Measurements from ENCODE around the gene DPPA5.
"Not testable (repeated sequence)": the region's sequence is repeated elsewhere in the genome, so short reads cannot be mapped to it uniquely, and the experiment has no call there.

Gene DPPA5

DNA sequence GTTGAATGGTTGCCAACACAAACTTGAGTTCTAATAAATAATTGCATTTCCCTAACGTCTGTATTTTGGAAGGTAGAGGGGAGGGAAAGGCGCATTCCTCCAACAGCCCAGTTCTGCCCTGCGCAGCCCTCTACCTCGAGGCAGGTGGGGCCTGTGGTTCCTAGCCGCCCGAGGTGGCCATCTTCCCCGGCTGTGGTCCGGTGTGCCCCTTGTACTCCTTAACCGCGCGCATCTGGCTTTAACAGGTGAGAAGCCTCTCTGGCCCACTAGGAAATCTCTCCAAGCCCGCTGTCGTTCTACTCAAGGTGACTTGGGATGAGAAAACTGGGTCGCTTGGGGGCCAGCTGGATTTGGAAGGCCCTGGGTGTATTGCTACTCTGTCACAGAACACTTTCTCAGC is 10.0 kb upstream of the DPPA5 start:
- DNase-seq (ENCODE audit: low read depth in 2 of 2) = no peak

DNA sequence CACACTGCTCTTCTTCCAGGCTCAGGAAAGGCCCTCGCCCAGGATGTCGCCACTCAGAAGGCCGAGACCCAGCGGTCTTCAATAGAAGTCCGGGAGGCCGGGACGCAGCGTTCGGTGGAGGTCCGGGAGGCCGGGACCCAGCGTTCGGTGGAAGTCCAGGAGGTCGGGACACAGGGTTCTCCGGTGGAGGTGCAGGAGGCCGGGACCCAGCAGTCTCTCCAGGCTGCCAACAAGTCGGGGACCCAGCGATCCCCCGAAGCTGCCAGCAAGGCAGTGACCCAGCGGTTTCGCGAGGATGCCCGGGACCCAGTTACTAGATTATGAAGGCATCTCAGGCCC is 9.4 kb upstream of the DPPA5 start:
- DNase-seq (ENCODE audit: low read depth in 2 of 2) = no peak

DNA sequence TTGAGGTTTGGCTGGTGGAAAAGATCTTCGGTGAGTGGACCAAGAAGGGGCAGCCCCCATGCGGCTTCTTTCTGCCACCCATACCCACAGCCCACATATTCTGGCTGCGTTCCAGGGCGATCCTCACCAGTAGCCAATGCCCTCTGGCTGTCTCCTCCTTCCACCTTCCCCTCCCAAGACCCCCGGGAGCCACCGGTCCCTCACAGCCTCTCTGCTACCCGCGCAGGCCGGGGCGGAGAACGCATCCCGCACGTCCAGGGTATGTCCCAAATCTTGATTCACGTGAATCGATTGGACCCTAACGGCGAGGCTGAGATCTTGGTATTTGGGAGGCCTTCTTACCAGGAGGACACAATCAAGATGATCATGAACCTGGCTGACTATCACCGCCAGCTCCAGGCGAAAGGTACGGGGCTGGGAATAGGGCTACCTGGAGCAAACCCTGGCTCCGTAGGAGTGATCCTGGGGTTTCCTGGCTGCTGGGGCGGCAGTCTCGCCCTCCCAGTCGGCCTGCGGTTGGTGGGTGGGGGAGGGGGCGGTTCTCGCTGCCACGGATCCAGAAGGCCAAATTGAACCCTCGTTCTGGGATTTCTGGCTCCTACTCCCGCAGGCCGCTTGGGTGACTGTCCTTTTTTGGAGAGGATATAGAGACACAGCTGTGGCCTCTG is 8.9 kb upstream of the DPPA5 start:
- DNase-seq (ENCODE audit: low read depth in 2 of 2) = no peak

DNA sequence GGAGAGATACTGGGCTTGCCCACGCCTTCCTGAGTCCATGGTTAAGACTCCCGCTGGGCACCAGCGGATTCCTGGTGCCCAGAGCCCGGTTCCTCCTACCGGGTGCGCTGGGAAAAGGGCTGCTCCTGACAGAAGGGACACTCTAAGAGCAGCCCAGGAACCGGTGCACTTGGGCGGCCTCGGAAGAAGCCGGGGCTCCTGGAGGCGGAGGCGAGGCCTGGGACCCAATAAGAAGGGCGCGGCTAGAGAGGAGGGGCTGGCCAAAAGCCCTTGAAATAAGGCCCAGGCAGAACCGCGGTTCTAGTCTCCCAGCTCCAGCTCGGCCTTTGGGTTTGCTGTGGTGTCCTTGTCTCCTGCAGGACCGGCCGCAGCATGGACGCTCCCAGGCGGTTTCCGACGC is 8.3 kb upstream of the DPPA5 start, which contains the start of gene KHDC3L:
KHDC3L (plus strand) TSS at position 301 of the 400 bp plus-strand sequence; CDS start at position 373, 72 bp downstream.
- no peak for DNase-seq (ENCODE audit: low read depth in 2 of 2)

DNA sequence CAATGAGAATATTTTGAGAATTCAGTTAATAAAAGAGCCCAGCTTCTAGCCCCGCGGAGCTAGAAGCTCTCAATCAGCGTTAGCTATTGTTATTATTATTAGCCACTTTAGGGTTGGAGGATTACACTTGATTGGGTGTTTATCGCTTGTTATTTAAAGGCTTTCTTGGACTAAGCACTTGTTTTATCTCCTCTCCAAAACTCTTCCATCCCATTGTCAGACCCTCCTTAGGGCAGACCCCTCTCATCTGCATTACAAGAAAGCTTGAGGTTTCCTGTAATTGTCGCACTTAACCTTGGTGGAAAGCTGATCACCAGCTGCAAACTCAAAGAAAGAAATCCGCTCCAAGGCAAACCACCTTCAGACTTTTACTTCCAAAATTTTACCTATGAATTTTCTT is 4.8 kb downstream of the DPPA5 start:
- DNase-seq (ENCODE audit: low read depth in 2 of 2) = no peak

DNA sequence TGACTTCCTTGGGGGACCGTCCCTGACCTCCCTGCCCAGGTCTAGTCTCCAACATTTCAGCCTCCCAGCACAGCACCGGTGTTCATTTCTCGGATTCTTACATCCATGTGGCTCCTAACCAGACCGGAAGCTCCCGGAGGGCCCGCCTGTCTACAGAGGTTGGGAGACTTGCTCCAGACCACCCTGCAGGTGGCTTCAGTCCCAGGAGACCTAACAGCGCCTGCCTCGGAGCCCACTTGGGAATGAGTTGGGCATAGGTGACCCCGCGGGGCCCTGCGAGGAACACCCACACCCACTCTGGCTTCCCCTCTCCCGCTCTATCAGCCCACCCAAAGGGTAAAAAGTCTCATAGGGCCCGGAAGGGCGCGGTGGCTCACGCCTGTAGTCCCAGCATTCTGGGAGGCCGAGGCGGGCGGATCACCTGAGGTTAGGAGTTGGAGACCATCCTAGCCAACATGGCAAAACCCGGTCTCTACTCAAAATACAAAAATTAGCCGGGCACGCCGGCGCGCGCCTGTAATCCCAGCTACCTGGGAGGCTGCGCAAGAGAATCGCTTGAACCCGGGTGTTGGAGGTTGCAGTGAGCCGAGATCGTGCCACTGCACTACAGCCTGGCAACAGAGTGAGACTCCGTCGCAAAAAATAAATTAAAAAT is 5.4 kb downstream of the DPPA5 start:
- DNase-seq (ENCODE audit: low read depth in 2 of 2) = no peak

DNA sequence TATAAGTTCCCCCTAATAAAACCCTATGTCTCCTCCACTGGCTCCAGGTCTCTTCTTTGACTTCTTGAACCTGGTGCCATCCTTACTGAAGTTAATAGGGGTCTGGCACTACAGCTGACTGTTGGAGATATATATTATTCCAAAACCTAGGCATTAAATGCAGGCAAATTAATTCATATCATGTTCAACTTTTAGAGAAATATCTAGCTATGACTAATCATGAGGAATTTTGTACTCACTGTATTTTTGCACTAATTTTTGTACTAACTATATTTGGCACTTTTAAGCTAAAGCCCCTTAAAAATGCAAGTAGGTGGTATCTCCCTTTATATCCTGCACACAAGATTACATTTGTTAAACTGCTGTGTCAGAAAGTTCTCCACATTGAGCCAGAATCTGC is 10.9 kb downstream of the DPPA5 start:
- no peak for DNase-seq (ENCODE audit: low read depth in 2 of 2)

DNA sequence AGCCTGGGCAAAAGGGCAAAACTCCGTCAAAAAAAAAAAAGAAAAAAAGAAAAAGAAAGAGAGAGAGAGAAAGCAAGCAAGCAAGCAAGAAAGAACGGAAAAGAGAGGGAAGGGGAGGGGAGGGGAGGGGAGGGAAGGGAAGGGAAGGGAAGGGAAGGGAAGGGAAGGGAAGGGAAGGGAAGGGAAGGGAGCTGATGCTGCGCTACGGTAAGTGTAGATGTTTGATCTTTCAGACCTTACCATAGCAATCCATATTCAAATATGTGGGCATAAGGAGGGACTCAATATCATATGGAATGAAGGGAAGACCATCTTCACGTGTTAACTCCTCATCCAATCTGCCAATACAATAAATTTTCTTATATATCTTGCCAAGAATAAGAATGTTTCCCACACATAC is 11.9 kb downstream of the DPPA5 start:
- DNase-seq (ENCODE audit: low read depth in 2 of 2) = no peak

DNA sequence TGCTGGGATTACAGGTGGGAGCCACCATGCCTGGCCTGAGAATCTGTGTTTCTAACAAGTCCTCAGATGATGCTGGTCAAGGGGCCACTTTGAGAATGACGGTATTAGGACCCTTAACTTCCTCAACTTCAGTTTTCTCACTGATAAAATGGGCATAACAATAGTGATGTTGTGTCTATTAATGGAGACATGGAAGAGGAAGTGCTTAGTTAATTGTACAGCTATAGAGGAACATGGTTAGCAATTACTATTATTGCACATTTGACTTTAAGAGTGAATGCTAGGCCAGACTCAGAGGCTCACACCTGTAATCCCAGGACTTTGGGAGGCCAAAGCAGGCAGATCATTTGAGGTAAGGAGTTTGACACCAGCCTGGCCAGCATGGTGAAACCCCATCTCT is 12.7 kb downstream of the DPPA5 start:
- no peak for DNase-seq (ENCODE audit: low read depth in 2 of 2)

DNA sequence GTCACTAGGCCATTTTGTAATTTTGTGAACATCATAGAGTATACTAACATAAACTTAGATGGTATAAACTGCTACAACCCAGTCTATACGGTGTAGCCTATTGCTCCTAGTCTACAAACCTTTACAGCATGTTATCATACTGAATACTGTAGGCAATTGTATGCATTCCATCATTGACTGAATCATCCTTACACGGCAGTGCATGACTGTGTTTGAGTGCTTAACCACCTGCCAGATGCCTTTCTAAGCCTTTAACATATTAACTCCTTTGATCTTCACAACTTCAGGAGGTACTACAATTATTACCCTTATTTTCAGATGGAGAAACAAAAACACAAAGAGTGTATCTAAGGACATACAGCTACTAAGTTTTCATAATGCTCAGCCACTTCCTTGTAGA is 14.0 kb downstream of the DPPA5 start:
- no peak for DNase-seq (ENCODE audit: low read depth in 2 of 2)

DNA sequence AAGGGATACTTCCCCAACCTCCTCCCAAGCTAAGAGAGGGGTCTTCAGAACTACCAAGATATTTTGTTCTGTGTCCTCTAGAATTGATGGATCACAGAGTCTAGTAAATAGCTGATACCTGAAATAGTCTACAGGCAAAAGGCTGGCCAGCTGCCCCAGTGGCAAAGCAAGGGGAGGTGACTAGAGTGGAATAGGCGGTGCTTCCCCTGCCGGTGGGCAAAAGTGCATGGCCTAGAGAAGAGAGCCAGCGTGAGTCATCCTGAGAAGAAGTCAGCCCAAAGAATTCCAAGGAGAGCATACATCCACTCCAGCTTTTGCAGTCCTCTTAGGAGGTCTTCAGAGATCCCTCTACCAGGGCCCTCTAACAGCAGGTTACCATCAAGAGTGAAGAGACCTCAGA is 14.7 kb downstream of the DPPA5 start:
- DNase-seq (ENCODE audit: low read depth in 2 of 2) = no peak

DNA sequence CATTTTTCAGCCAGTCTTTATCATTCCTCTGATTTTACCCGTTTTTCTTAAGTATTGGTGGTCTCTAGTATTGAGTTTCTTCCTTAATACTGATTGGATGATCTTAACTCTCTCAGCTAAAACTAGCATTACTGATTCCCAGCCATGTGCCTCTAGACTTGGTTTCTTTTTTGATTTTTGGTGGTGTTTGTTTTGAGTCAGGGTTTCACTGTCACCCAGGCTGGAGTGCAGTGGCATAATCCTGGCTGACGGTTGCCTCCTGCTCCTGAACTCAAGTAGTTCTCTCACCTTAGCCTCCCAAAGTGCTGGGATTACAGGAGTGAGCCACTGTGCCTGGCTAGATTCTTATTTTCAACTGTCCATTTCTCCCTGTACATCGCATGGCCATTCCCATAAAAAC is 24.9 kb downstream of the DPPA5 start:
- DNase-seq (ENCODE audit: low read depth in 2 of 2) = no peak

DNA sequence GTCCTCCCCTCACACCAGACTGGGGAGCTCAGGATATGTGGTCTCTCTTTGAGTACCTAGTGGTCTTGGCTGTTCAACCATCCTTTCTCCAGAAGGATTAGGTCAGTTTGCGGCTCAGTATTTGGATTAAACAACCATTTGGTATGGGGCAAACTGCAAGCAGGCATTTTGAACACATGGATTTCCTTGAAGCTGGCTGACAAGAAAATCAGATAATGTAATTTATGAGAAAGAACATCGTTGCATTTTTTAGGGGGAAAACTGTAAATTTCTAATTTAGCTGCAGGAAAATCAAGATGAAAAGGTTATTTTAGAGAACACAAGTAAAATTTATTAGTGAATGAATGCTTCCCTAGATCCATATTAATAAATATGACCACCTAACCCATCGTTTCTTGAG is 25.3 kb downstream of the DPPA5 start:
- DNase-seq (ENCODE audit: low read depth in 2 of 2) = no peak

DNA sequence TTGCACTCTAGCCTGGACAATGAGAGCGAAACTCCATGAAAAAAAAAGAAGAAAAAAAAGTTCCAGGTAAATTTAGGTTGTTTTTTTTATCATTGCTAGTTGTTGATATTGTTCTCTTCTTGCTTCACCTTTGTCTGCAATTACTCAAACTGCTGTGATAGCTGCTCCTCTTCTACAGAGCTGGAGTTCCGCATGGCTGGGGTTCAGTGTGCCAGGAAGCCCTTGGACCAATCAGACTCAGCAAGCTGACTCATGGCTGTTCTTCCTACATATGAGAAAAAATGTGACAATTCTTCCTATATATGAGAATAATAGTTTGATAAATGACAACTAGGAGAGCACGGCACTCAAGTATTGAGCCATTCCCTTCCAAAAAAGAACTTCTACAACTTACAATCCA is 28.4 kb downstream of the DPPA5 start:
- no peak for DNase-seq (ENCODE audit: low read depth in 2 of 2)

DNA sequence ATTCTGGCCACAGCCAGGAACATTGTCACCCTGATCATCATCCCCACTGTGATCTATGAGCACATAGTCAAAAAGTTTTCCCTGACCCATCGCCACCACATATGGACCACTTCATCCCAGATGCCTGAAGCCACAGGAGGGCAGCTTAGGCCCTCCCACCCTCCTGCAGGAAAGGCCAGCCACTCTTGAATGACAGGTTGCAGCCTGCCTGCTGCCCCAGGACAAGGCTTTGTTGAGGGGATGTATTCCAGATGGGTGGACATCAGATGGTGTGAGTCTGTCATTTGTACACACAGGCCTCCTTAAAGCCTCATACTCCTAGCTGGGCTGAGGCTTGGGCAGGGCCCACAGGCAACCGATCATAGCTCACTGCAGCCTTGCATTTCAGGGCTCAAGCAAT is 30.8 kb downstream of the DPPA5 start:
- DNase-seq (ENCODE audit: low read depth in 2 of 2) = no peak

DNA sequence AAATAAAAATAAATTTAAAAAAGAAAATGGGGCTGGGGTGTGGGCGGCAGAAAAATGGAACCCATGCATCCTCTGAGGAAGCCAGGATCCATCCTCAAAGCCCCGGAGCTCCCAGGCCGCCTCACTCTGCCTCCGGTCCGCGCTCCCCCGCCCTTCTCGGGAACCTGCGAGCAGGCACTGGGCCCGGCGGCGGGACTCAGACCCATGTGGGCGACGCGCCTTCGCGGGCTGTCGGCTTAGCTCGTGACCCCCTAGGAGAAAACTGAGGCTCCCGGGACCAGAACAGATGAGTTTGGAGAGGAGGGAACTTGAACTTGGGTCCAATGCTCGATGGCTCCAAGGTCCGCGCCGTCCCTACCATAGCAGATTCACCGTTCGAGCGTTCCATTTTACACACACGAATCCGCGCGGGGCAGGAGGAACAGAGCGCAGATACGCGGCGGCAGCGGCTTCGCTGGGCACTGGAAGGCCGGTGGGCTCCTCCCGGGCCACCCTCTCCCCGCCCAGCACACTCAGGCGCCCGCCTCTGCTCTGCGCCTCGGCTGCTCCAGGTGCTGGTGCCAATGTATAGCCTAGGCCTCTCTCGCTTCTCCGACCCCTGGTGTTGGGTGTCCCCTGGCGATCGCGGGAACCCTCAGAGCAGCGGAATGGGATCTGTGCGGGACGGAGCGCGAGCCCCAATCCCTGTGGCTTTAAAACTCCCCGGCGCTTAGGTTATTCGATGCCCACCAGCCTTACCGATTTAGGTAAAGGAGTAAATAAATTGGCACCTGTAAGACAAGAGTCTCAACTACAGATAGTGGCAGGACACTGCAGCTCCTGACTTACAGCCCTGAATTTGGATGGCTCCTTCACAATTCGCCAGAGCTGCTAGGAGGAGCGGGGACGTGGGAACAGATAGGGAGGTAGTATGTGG is 39.2 kb downstream of the DPPA5 start:
- no peak for DNase-seq (ENCODE audit: low read depth in 2 of 2)

DNA sequence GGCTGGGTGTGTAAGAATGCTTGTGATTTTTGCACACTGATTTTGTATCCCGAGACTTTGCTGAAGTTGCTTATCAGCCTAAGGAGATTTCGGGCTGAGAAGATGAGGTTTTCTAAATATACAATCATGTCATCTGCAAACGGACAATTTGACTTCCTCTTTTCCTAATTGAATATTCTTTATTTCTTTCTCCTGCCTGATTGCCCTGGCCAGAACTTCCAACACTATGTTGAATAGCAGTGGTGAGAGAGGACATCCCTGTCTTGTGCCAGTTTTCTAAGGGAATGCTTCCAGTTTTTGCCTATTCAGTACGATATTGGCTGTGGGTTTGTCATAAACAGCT is 43.6 kb downstream of the DPPA5 start:
- not testable (repeated sequence) for DNase-seq (ENCODE audit: low read depth in 2 of 2)

DNA sequence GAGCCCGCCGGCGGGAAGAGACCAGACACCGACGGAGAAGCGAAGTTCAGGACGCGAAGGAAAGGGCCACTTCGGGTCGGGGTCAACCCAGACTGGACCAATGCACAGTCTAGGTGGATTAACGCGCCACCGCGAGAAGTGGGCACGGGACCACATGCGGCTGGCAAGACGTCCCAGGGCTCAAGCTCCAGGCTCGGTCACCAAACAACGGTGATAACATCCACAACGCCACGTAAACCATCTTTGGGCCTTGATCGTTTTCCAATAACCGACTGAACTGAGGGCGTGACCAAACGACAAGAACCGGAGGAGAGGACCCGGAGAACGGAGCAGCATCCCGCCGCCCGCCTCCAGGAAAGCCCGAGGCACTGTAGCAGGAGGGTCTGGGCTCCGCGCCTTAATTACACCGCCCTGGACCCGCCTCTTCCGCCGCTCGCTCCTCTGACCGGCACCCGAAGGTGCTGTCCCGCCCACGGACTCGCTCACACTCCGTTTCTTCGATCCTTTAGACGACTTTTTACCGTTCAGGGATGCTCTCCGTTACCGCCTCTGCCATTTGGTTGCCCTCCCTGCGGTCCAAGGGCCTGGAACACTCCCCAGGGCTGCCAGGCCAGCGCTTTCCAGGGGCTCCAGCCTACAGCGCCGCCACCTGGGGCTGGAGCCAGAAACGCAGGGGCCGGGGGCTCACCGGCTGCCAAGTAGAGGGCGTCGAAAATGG is 44.1 kb downstream of the DPPA5 start:
- DNase-seq (ENCODE audit: low read depth in 2 of 2) = peak; percentile 54 to 64

DNA sequence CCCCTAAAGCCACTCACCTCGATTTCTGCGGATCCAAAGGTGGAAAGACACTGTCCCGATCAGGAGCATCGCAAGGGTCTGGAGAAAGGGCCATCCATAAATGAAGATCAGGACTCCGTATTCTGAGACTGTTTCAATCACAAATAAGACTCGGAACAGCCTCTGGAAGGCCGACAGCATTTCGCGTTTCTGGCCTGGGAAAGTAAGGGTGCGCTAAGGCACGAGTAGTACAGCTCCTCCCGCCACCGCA is 44.6 kb downstream of the DPPA5 start:
- no peak for DNase-seq (ENCODE audit: low read depth in 2 of 2)

DNA sequence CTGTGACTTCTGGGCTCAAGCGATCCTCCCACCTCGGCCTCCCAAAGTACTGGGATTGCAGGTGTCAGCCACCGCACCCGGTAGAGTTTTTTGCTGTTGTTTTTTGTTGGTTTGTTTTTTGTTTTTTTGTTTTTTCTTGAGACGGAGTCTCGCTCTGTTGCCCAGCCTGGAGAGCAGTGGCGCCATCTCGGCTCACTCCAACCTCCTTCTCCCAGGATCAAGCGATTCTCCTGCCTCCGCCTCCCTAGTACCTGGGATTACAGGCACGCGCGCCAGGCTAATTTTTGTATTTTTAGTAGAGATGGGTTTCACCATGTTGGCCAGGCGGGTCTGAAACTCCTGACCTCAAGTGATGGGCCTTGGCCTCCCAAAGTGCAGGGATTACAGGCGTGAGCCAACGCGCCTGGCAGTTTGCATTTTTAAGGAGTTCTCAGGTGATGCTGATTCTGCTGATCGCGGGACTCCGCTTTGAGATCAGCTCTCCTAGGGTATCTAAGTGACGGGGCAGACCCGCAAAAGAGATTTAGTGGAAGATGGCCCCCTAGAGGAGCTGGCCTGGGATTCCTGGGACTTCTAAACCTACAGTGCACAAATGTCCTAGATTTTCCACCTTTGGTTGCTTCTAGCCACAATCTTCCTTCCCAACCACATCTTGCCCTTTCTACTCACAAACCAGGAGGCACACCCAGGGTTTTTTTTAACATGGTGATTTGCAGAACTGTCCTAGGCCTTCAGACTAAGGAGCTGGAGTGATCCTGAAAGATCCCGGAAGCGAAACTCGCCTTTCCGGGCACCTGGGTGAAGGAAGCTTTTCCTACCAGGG is 45.2 kb downstream of the DPPA5 start:
- DNase-seq (ENCODE audit: low read depth in 2 of 2) = no peak

DNA sequence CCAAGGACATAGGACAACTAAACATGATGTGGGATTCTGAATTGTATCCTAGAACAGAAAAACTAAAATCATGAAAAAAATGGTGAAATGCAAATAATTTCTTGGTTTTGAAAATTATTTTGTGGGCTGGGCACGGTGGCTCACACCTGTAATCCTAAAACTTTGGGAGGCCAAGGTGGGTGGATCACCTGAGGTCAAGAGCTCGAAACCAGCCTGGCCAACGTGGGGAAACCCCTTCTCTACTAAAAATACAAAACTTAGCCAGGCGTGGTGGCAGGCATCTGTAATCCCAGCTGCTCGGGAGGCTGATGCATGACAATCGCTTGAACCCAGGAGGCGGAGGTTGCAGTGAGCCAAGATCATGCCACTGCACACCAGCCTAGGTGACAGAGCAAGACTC is 50.3 kb downstream of the DPPA5 start:
- DNase-seq (ENCODE audit: low read depth in 2 of 2) = not testable (repeated sequence)
